ENCODE measurements around the gene CNDP1.
A peak's percentile ranks its signal among the peaks of the same experiment; 100 is the strongest.

CNDP1 gene

DNA sequence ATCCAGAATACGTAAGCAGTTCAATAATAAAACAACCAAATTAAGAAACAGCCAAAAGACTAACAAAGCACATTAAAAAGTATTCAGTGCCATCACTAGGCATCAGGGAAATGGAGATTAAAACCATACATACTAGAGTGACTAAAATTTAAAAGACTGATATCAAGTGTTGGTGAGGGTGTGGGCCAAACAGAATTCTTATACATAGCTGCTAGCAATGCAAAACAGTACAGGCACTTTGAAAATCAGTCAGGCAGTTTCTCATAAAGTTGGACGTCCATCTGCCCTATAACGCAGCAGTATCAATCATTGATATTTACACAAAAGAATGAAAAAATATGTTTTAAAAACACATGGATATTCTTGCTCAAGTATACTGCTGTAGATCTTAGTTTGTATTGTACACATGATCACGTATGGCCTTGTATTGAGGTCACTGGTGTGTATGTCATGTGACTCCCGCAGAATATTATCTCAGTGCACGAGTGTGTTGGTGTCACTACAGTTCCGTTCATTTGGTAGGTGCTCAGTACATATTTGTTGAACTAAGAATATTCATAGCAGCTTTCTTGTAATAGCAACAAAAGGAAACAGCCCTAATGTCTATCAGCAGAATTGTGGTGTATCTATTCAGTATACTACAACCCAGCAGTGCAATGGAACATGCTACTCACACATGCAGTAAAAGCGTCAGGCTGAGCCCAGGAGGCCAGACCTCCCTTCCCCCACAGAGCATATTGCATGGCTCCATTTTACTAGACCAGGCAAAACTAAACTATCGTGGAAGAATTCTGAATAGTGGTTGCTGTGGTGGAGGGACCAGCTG is 92.0 kb downstream of the CNDP1 start:
- no peak for DNase-seq
- Mint-ChIP-seq H3K9me3 (no peaks in the 10 kb centered on the region), H3K4me1 (peaks cover 21% of the 10 kb centered on the region), H3K4me3 (no peak overlapping the region), H3K27me3 (ENCODE audit: low read depth, poor library complexity) (no peaks in the 10 kb centered on the region), H3K36me3 (ENCODE audit: low read depth) (peaks cover 10% of the 10 kb centered on the region), H3K27ac (no peak overlapping the region)
- TF ChIP-seq CTCF (IDR thresholded peaks at IDR 0.05): no peak

- no peak for DNase-seq
- H3K9me3 Mint-ChIP-seq: peaks cover 6% of the 10 kb centered on the region
- peak overlapping the region; percentile 61 for H3K27ac Mint-ChIP-seq
- peaks cover 62% of the 10 kb centered on the region for H3K4me1 Mint-ChIP-seq
- H3K27me3 Mint-ChIP-seq (ENCODE audit: low read depth, poor library complexity): no peaks in the 10 kb centered on the region
- no peak for TF ChIP-seq CTCF (IDR thresholded peaks at IDR 0.05)
- no peak overlapping the region for H3K4me3 Mint-ChIP-seq
- peaks cover 49% of the 10 kb centered on the region for H3K36me3 Mint-ChIP-seq (ENCODE audit: low read depth)
Measured at GRCh38 chr18:74630804-74631203, 96.5 kb downstream of the CNDP1 start.

- Mint-ChIP-seq H3K4me3 (no peak overlapping the region), H3K4me1 (peaks cover 66% of the 10 kb centered on the region), H3K9me3 (peaks cover 6% of the 10 kb centered on the region), H3K36me3 (ENCODE audit: low read depth) (peaks cover 49% of the 10 kb centered on the region), H3K27me3 (ENCODE audit: low read depth, poor library complexity) (no peaks in the 10 kb centered on the region), H3K27ac (peak overlapping the region; percentile 61)
- no peak for DNase-seq
- TF ChIP-seq CTCF (IDR thresholded peaks at IDR 0.05): no peak
Measured at GRCh38 chr18:74631212-74631611, 96.9 kb downstream of the CNDP1 start.

GRCh38 chr18:74631623-74632350 is 97.5 kb downstream of the CNDP1 start:
- Mint-ChIP-seq H3K9me3 (peaks cover 6% of the 10 kb centered on the region), H3K36me3 (ENCODE audit: low read depth) (peaks cover 49% of the 10 kb centered on the region), H3K27me3 (ENCODE audit: low read depth, poor library complexity) (no peaks in the 10 kb centered on the region), H3K4me3 (no peak overlapping the region), H3K4me1 (peaks cover 65% of the 10 kb centered on the region), H3K27ac (peak overlapping the region; percentile 61)
- DNase-seq: no peak
- TF ChIP-seq CTCF (IDR thresholded peaks at IDR 0.05): no peak

- TF ChIP-seq CTCF (IDR thresholded peaks at IDR 0.05): no peak
- Mint-ChIP-seq H3K4me1 (peaks cover 59% of the 10 kb centered on the region), H3K27ac (peak overlapping the region; percentile 61), H3K27me3 (ENCODE audit: low read depth, poor library complexity) (no peaks in the 10 kb centered on the region), H3K36me3 (ENCODE audit: low read depth) (peaks cover 49% of the 10 kb centered on the region), H3K4me3 (no peak overlapping the region), H3K9me3 (peaks cover 6% of the 10 kb centered on the region)
- no peak for DNase-seq
Measured at GRCh38 chr18:74632351-74632679, 98.0 kb downstream of the CNDP1 start.

Data from nephron progenitor cell (in vitro differentiated cells).